MM.1S (cell line): ENCODE data around the gene ORC4.
"Not testable (repeated sequence)": the region's sequence is repeated elsewhere in the genome, so short reads cannot be mapped to it uniquely, and the experiment has no call there.

Source experiments
- DNase-seq: peaks from one replicate; pipeline ENCODE4 v3.0.0-alpha.2; 2015
- H2AFZ ChIP-seq: fragments of 300-600 bp; sonication (generic); 2 replicates; pipeline ENCODE4 v1.6.0; 2016; ENCODE audit warnings: antibody characterized with exemption, low read length
- H3F3A ChIP-seq: fragments of 300-600 bp; sonication (generic); 2 replicates; pipeline ENCODE4 v1.6.1; 2016; ENCODE audit warnings: mild to moderate bottlenecking, antibody characterized with exemption, low read length, moderate library complexity, mixed read lengths; ENCODE audit not compliant: insufficient read depth
- H3K27ac ChIP-seq: fragments of 300-600 bp; sonication (generic); 2 replicates; pipeline ENCODE4 v1.5.1; 2016; ENCODE audit warnings: mild to moderate bottlenecking, low read length
- H3K27me3 ChIP-seq: fragments of 300-600 bp; sonication (generic); replicated peaks from 2 replicates; pipeline ENCODE4 v1.6.0; 2016; ENCODE audit warnings: low read length; ENCODE audit not compliant: insufficient read depth
- H3K36me3 ChIP-seq: fragments of 300-600 bp; sonication (generic); replicated peaks from 2 replicates; pipeline ENCODE4 v1.6.1; 2016; ENCODE audit warnings: mild to moderate bottlenecking, low read length, mixed read lengths; ENCODE audit not compliant: insufficient read depth
- H3K4me1 ChIP-seq: fragments of 300-600 bp; sonication (generic); 2 replicates; pipeline ENCODE4 v1.6.1; 2016; ENCODE audit warnings: low read length, mixed read lengths
- H3K4me2 ChIP-seq: fragments of 300-600 bp; sonication (generic); 2 replicates; pipeline ENCODE4 v1.6.0; 2016; ENCODE audit warnings: low read depth, low read length
- H3K4me3 ChIP-seq: fragments of 300-600 bp; sonication (generic); 2 replicates; pipeline ENCODE4 v1.5.1; 2016; ENCODE audit warnings: low read length, mixed read lengths
- H3K79me2 ChIP-seq: fragments of 300-600 bp; sonication (generic); 2 replicates; pipeline ENCODE4 v1.6.1; 2016; ENCODE audit warnings: mixed run types, low read length, mixed read lengths
- H3K9ac ChIP-seq: fragments of 300-600 bp; sonication (generic); 2 replicates; pipeline ENCODE4 v1.6.1; 2016; ENCODE audit warnings: low read length, mixed read lengths
- H3K9me2 ChIP-seq: fragments of 300-600 bp; sonication (generic); replicated peaks from 2 replicates; pipeline ENCODE4 v1.6.1; 2016; ENCODE audit warnings: mild to moderate bottlenecking, low read length, mixed read lengths; ENCODE audit not compliant: insufficient read depth
- H3K9me3 ChIP-seq: fragments of 300-600 bp; sonication (generic); replicated peaks from 2 replicates; pipeline ENCODE4 v1.6.1; 2016; ENCODE audit warnings: mild to moderate bottlenecking, low read length, mixed read lengths; ENCODE audit not compliant: insufficient read depth
- H4K20me1 ChIP-seq: fragments of 300-600 bp; sonication (generic); 2 replicates; pipeline ENCODE4 v1.6.1; 2016; ENCODE audit warnings: mild to moderate bottlenecking, low read length, moderate library complexity, mixed read lengths; ENCODE audit not compliant: insufficient read depth
- EZH2 ChIP-seq: fragments of 300-600 bp; sonication (generic); optimal IDR thresholded peaks from 2 replicates; pipeline ENCODE3; 2017; ENCODE audit warnings: low read depth, mild to moderate bottlenecking, antibody characterized with exemption, low read length, mixed read lengths
- EZH2phosphoT487 ChIP-seq: fragments of 300-600 bp; sonication (generic); IDR thresholded peaks from 2 replicates; pipeline ENCODE4 v1.6.1; 2018; ENCODE audit warnings: antibody characterized with exemption, low read length
- TF ChIP-seq, protein P1 (sequence below): fragments of 300-600 bp; sonication (generic); IDR thresholded peaks from 2 replicates; pipeline ENCODE4 v1.5.1; 2016; ENCODE audit warnings: antibody characterized with exemption, low read length, mixed read lengths

The ORC4 gene

DNA sequence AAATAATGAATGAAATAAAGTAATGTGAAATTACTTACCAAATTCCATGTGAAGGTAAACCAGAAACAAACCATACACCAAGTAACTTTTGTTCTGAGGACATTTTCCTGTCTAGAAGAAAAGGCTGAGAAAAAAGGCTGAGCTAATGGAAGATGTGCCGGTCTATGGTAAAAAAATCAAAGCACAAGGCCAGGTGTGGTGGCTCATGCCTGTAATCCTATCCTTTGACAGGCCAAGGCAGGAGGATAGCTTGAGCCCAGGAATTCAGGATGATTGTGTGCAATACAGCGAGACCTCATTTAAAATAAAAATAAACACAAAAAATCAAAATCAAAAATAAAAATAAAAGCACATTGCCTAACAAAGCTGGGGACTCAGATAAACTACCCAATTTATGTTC is 6.7 kb downstream of the ORC4 start:
- no peak for DNase-seq

DNA sequence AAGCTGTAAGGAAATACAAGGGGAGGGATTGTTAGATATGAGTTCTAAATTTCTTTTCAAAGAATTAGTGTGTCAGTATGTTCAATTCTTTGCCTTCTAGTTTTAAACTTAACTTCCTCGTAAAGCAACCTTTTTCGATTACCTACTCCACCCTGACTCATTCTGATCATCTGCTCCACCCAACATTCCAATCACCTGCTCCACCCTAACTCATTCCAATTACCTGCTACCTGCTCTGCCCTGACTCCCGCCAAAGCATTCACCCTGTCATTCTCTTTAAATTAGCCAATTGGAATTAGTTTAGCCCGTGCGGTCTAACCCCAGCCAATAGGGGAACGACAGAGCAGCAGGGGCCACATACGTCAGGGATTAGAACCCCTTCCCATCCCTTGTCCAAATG is 12.1 kb downstream of the ORC4 start:
- peaks cover 94% of the 10 kb centered on the region for H3K79me2 ChIP-seq
- H3K4me2 ChIP-seq, H3K27me3 ChIP-seq, H4K20me1 ChIP-seq, H3K9me2 ChIP-seq, H3K27ac ChIP-seq, H3K4me3 ChIP-seq, H3F3A ChIP-seq, H3K4me1 ChIP-seq, H3K9me3 ChIP-seq, H2AFZ ChIP-seq, H3K9ac ChIP-seq, H3K36me3 ChIP-seq, DNase-seq: not testable (repeated sequence)

More for the DNA sequence above, 6.7 kb downstream of the ORC4 start:
- Histone ChIP-seq H3K36me3 (no peaks in the 10 kb centered on the region), H4K20me1 (no peaks in the 10 kb centered on the region), H2AFZ (no peak overlapping the region), H3K27me3 (no peaks in the 10 kb centered on the region), H3K4me3 (no peak overlapping the region), H3F3A (no peaks in the 10 kb centered on the region), H3K9ac (no peak overlapping the region), H3K9me3 (no peaks in the 10 kb centered on the region), H3K79me2 (peaks cover 98% of the 10 kb centered on the region), H3K4me2 (no peak overlapping the region), H3K4me1 (no peaks in the 10 kb centered on the region), H3K9me2 (no peaks in the 10 kb centered on the region), H3K27ac (no peak overlapping the region)
- TF ChIP-seq EZH2 (no peak), EZH2phosphoT487 (no peak)
- TF ChIP-seq, protein P1, sequence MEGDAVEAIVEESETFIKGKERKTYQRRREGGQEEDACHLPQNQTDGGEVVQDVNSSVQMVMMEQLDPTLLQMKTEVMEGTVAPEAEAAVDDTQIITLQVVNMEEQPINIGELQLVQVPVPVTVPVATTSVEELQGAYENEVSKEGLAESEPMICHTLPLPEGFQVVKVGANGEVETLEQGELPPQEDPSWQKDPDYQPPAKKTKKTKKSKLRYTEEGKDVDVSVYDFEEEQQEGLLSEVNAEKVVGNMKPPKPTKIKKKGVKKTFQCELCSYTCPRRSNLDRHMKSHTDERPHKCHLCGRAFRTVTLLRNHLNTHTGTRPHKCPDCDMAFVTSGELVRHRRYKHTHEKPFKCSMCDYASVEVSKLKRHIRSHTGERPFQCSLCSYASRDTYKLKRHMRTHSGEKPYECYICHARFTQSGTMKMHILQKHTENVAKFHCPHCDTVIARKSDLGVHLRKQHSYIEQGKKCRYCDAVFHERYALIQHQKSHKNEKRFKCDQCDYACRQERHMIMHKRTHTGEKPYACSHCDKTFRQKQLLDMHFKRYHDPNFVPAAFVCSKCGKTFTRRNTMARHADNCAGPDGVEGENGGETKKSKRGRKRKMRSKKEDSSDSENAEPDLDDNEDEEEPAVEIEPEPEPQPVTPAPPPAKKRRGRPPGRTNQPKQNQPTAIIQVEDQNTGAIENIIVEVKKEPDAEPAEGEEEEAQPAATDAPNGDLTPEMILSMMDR = no peak

DNA sequence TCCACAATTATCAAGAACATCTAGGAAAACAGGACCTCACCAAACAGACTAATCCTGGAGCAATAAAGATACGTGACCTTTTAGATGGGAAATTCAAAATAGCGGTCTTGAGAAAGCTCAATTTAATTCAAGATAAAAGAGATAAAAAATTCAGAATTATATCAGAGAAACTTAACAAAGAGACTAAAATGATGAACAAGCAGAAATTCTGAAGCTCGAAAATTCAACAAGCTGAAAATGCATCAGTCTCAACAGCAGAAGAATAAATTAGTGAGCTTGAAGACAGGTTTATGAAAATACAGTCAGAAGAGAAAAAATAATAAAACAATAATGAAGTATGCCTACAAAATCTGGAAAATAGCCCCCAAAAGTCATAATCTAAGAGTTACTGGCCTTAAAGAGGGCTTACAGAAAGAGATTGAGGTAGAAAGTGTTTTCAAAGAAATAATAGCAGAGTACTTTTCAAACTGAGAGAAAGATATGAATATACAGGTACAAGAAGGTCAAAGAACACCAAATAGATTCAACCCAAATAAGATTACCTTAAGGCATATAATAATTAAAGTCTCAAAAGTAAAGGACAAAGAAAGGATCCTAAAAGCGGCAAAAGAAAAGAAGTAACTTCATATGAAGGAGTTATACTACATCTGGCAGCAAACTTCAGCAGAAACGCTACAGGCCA is 13.2 kb downstream of the ORC4 start:
- Histone ChIP-seq H3K4me2 (no peak overlapping the region), H3K9me3 (no peaks in the 10 kb centered on the region), H3K4me1 (no peaks in the 10 kb centered on the region), H3K4me3 (no peak overlapping the region), H3F3A (no peaks in the 10 kb centered on the region), H3K79me2 (peaks cover 84% of the 10 kb centered on the region), H3K27ac (no peak overlapping the region), H3K9ac (no peak overlapping the region), H3K9me2 (no peaks in the 10 kb centered on the region), H4K20me1 (no peaks in the 10 kb centered on the region), H3K27me3 (no peaks in the 10 kb centered on the region), H3K36me3 (no peaks in the 10 kb centered on the region), H2AFZ (no peak overlapping the region)
- DNase-seq = no peak
- TF ChIP-seq EZH2phosphoT487 (no peak), EZH2 (no peak)
- TF ChIP-seq, protein P1 = no peak

DNA sequence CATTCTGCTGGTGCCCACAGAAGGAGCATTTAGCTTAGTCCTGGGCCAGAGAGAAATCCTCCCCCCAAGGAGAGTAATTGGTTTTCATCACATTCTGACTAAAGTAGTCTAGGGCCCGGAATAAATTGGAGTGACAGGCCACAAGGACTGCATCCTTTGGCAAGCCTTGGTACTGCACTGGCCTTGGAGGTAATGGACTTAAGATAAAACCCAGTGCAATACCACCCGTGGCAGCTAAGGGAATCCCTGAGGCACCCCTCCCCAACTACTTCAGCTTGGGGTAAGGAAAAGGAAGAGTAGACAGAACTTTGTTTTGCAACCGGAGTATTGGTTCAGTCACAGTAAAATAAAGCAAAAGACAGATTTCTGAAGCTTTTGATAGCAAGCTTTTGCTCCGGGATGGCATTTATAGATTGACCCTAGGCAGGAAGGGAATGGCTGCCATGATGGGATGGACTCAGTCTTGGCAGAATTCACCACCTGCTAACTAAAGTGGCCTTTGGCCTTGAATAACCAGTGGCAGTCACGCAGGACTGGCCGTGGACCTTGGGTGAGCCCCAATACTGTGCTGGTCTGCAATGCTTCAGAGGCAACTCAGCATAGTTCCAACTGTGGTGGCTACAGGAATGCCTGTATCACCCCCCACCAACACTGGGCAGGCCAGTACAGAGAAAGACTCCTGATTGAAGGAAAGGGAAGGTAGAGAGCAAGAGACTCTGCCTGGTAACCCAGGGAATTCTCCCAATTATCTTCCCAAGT is 14.1 kb downstream of the ORC4 start:
- H3K4me3 ChIP-seq = no peak overlapping the region
- H3F3A ChIP-seq = no peaks in the 10 kb centered on the region
- H3K27me3 ChIP-seq = no peaks in the 10 kb centered on the region
- peaks cover 75% of the 10 kb centered on the region for H3K79me2 ChIP-seq
- no peaks in the 10 kb centered on the region for H3K4me1 ChIP-seq
- H3K27ac ChIP-seq = no peak overlapping the region
- H3K36me3 ChIP-seq = no peaks in the 10 kb centered on the region
- no peaks in the 10 kb centered on the region for H3K9me2 ChIP-seq
- TF ChIP-seq EZH2 (no peak), EZH2phosphoT487 (no peak)
- TF ChIP-seq, protein P1 = no peak
- no peak overlapping the region for H3K9ac ChIP-seq
- H4K20me1 ChIP-seq = no peaks in the 10 kb centered on the region
- no peak overlapping the region for H3K4me2 ChIP-seq
- H3K9me3 ChIP-seq = no peaks in the 10 kb centered on the region
- no peak for DNase-seq
- no peak overlapping the region for H2AFZ ChIP-seq

DNA sequence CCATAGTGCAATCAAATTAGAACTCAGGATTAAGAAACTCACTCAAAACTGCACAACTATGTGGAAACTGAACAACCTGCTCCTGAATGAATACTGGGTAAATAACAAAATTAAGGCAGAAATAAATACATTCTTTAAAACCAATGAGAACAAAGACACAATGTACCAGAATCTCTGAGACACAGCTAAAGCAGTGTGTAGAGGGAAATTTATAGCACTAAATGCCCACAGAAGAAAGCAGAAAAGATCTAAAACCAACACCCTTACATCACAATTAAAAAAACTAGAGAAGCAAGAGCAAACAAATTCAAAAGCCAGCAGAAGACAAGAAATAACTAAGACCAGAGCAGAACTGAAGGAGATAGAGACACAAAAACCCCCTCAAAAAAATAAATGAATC is 18.1 kb downstream of the ORC4 start:
- not testable (repeated sequence) for H3K9me3 ChIP-seq, DNase-seq, H3K4me2 ChIP-seq, H3K27ac ChIP-seq, H3K27me3 ChIP-seq, H4K20me1 ChIP-seq, H3K9me2 ChIP-seq, H3K9ac ChIP-seq, H3K36me3 ChIP-seq, H3K4me1 ChIP-seq, H3F3A ChIP-seq, H2AFZ ChIP-seq, H3K4me3 ChIP-seq
- peaks cover 66% of the 10 kb centered on the region for H3K79me2 ChIP-seq
